HepG2 (cell line): ENCODE data around the gene AHNAK. TPM values are rescaled to one million over a fixed set of nuclear protein-coding genes. Genes with fewer than 3 reads are reported as not detected.

Experiments
- ATAC-seq: fragments of 200-7000 bp; cut with Tn5 transposase; 3 replicates; pipeline ENCODE4 v1.9.1; 2020; ENCODE audit warnings: mild to moderate bottlenecking, moderate library complexity
- BruUV-seq: library from RNA; stranded (reverse); fragments of 400-500 nt; replicated peaks from 2 replicates; lab custom pipeline; 2021; lab: Mats Ljungman, UMichigan
- CTCF ChIA-PET: fragments of 300-600 bp; formaldehyde crosslinking; extraction: SDS; loops from one replicate; lab custom pipeline; 2021; ENCODE audit warnings: low total read pairs, inconsistent platforms, low intra/inter-chr PET ratio; lab: Yijun Ruan, JAX
- POLR2A ChIA-PET: fragments of 350-600 bp; sonication (Branson Sonifier 250); formaldehyde crosslinking; loops from one replicate; lab custom pipeline; 2020; ENCODE audit warnings: antibody characterized with exemption, inconsistent platforms; lab: Yijun Ruan, JAX
- DNase-seq: peaks from one replicate; pipeline ENCODE4 v3.0.0-alpha.2; 2015; ENCODE audit warnings: low spot score
- FAIRE-seq: peaks from 3 replicates; lab custom pipeline; 2011; peaks lifted over from hg19 to GRCh38; lab: Jason Lieb, UNC
- H2AFZ ChIP-seq: one replicate; pipeline ENCODE4 v1.6.1; 2011; ENCODE audit warnings: low read length, inconsistent platforms
- H3K27ac ChIP-seq: fragments of 300-600 bp; 3 replicates; pipeline ENCODE4 v1.8.0; 2011; ENCODE audit warnings: mixed run types, mild to moderate bottlenecking, mixed read lengths, low read length, inconsistent platforms; ENCODE audit not compliant: insufficient read depth; ENCODE audit errors: extremely low read length
- H3K27me3 ChIP-seq, 2 experiments: fragments of 200-600 bp in 1 of 2; 2 replicates in 1 of 2; 3 replicates in 1 of 2; pipeline versions ENCODE4 v1.6.0 to v1.8.0; 2011; ENCODE audit warnings: low read length in 2 of 2, mild to moderate bottlenecking in 2 of 2, moderate library complexity in 2 of 2, inconsistent platforms in 1 of 2; ENCODE audit not compliant: insufficient read depth in 2 of 2, control insufficient read depth in 1 of 2
- H3K36me3 ChIP-seq, 2 experiments: fragments of 200-600 bp in 1 of 2; replicated peaks in 1 of 2; 2 replicates in 1 of 2; 3 replicates in 1 of 2; pipeline versions ENCODE4 v1.5.1 to v1.8.0; 2011; ENCODE audit warnings: low read length in 2 of 2, inconsistent platforms in 1 of 2; ENCODE audit not compliant: insufficient read depth in 2 of 2, control insufficient read depth in 1 of 2
- H3K4me1 ChIP-seq: 2 replicates; pipeline ENCODE4 v1.5.1; 2012; ENCODE audit warnings: low read length, inconsistent platforms; ENCODE audit not compliant: insufficient read depth
- H3K4me2 ChIP-seq: 2 replicates; pipeline ENCODE4 v1.6.0; 2011; ENCODE audit warnings: low read depth, low read length, inconsistent platforms
- H3K4me3 ChIP-seq, 3 experiments: fragments of 200-600 bp in 1 of 3; sonication (generic), shearing (Covaris generic) in 1 of 3; replicated peaks in 1 of 3; 2 replicates each; pipeline ENCODE4 v1.5.1; 2011 to 2016; ENCODE audit warnings: low read length in 3 of 3, inconsistent platforms in 2 of 3, low read depth in 2 of 3, mild to moderate bottlenecking in 2 of 3, control low read depth in 1 of 3, mixed read lengths in 1 of 3; ENCODE audit not compliant: insufficient read depth in 1 of 3
- H3K79me2 ChIP-seq: one replicate; pipeline ENCODE4 v1.6.1; 2011; ENCODE audit warnings: low read length, inconsistent platforms; ENCODE audit not compliant: insufficient read depth
- H3K9ac ChIP-seq: 2 replicates; pipeline ENCODE4 v1.6.0; 2011; ENCODE audit warnings: mild to moderate bottlenecking, low read depth, low read length, inconsistent platforms; ENCODE audit not compliant: insufficient read depth
- H3K9me3 ChIP-seq: 2 replicates; pipeline ENCODE4 v1.5.1; 2012; ENCODE audit warnings: mild to moderate bottlenecking, low read length
- H4K20me1 ChIP-seq: 2 replicates; pipeline ENCODE4 v1.6.0; 2011; ENCODE audit warnings: inconsistent platforms, mild to moderate bottlenecking, low read length, moderate library complexity; ENCODE audit not compliant: insufficient read depth
- BCL3 ChIP-seq: sonication (generic); formaldehyde crosslinking; IDR thresholded peaks from 2 replicates; pipeline ENCODE4 v1.5.1; 2020; ENCODE audit warnings: mild to moderate bottlenecking, missing genetic modification reagents, moderate library complexity
- CENPX ChIP-seq: sonication (generic); formaldehyde crosslinking; IDR thresholded peaks from 2 replicates; pipeline ENCODE4 v1.9.0; 2021; ENCODE audit warnings: mild to moderate bottlenecking, missing genetic modification reagents, moderate library complexity
- GPN1 ChIP-seq: sonication (generic); formaldehyde crosslinking; IDR thresholded peaks from 2 replicates; pipeline ENCODE4 v1.5.1; 2020; ENCODE audit warnings: missing genetic modification reagents, borderline replicate concordance
- HDAC1 ChIP-seq: sonication (generic); formaldehyde crosslinking; IDR thresholded peaks from 2 replicates; pipeline ENCODE4 v1.5.1; 2020; ENCODE audit warnings: mild to moderate bottlenecking, missing genetic modification reagents
- NR2C2 ChIP-seq: sonication (generic); formaldehyde crosslinking; IDR thresholded peaks from 2 replicates; pipeline ENCODE4 v1.4.0; 2020; ENCODE audit warnings: missing genetic modification reagents, mild to moderate bottlenecking, moderate library complexity, borderline replicate concordance
- NR2F1 ChIP-seq, 2 experiments: fragments of 450-650 bp in 1 of 2; formaldehyde crosslinking in 1 of 2; IDR thresholded peaks; 2 replicates each; pipeline versions ENCODE4 v1.5.0 to v1.6.1; 2016 to 2020; ENCODE audit warnings: mild to moderate bottlenecking in 1 of 2, missing compliant biosample characterization in 1 of 2, missing genetic modification reagents in 1 of 2, moderate library complexity in 1 of 2
- SMAD1 ChIP-seq: sonication (generic); formaldehyde crosslinking; IDR thresholded peaks from 2 replicates; pipeline ENCODE4 v1.4.0; 2020; ENCODE audit warnings: missing genetic modification reagents, low read depth, mild to moderate bottlenecking, borderline replicate concordance
- TSC22D2 ChIP-seq: sonication (generic); formaldehyde crosslinking; IDR thresholded peaks from 2 replicates; pipeline ENCODE4 v1.5.1; 2020; ENCODE audit warnings: missing genetic modification reagents, mild to moderate bottlenecking, borderline replicate concordance
- ZNF572 ChIP-seq: sonication (generic); formaldehyde crosslinking; IDR thresholded peaks from 2 replicates; pipeline ENCODE4 v1.5.1; 2020; ENCODE audit warnings: mild to moderate bottlenecking, missing genetic modification reagents
- ZNF577 ChIP-seq: sonication (generic); formaldehyde crosslinking; IDR thresholded peaks from 2 replicates; pipeline ENCODE4 v1.4.0; 2020; ENCODE audit warnings: mild to moderate bottlenecking, low read depth, missing genetic modification reagents, borderline replicate concordance
- ZNF629 ChIP-seq: sonication (generic); formaldehyde crosslinking; conservative IDR thresholded peaks from 2 replicates; pipeline ENCODE4 v1.5.0; 2020; ENCODE audit warnings: missing genetic modification reagents
- ZNF703 ChIP-seq: sonication (generic); formaldehyde crosslinking; IDR thresholded peaks from 2 replicates; pipeline ENCODE4 v1.5.1; 2020; ENCODE audit warnings: missing genetic modification reagents, mild to moderate bottlenecking, moderate library complexity, borderline replicate concordance
- ZNF75D ChIP-seq: sonication (generic); formaldehyde crosslinking; IDR thresholded peaks from 2 replicates; pipeline ENCODE4 v1.8.1; 2023; ENCODE audit warnings: missing genetic modification reagents, mild to moderate bottlenecking, borderline replicate concordance
- WGBS: methylation state at CpG from one replicate; pipeline ENCODE4 v1.1.6; 2017; ENCODE audit warnings: low lambda C conversion rate; 5-methylcytosine and 5-hydroxymethylcytosine counted together
- in situ Hi-C: cut with HindIII; loops from 2 replicates; pipeline ENCODE4 v1.10.0; 2017; ENCODE audit warnings: low pct_unique_long_range_greater_than_20kb; ENCODE audit not compliant: extremely low pct_ligation_motif_present
- intact Hi-C: fragments of 100-400 bp; cut with micrococcal nuclease; formaldehyde crosslinking; loops from one replicate; pipeline ENCODE4 v1.10.0; 2022; ENCODE audit not compliant: unreplicated experiment
- polyA plus RNA-seq, 8 experiments: library from polyadenylated mRNA; depleted of rRNA in 3 of 8; stranded (reverse) in 7 of 8; unstranded in 1 of 8; fragments of >200 nt; fragmentation: Illumina TruSeq in 4 of 8; extraction: Trizol in 4 of 8; gene quantifications; 2 replicates each; pipeline versions ENCODE4 v1.2.1 to v1.2.3, GENCODE V29; 2011 to 2016; ENCODE audit warnings: low read depth in 4 of 8, missing spikeins in 1 of 8, mixed read lengths in 1 of 8; ENCODE audit not compliant: insufficient read depth in 1 of 8
- total RNA-seq, 5 experiments: library from RNA; depleted of rRNA; stranded (reverse); fragments of >200 nt; fragmentation: Illumina TruSeq; extraction: Trizol; gene quantifications; 2 replicates each; pipeline ENCODE4 v1.2.3, GENCODE V29; 2016; ENCODE audit warnings: low read depth in 1 of 5

The AHNAK gene
- total and polyA plus RNA-seq, 2 of the 13 experiments (the other 11 are each of a cell fraction or from before 2014, with no cell fraction given), result 23.4 to 25.0 TPM

DNA sequence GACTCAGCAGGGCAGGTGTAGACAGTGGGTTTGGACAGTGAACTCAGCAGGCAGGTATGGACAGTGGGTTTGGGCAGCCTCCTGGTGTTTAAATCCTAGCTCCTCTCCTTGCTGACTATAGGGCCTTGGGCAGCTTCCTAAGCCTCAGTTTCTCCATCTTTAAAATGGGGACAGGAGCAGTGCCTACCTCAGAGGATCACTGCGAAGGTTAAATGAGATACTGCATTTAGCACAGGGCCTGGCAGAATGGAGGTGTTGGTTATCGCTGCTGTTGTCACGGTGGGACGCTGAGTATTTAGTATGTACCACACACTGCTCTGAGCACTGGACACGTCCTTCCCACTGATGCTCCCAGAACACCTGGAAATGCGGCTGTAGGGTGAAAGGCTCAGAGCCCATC, 142.2 kb downstream of the AHNAK start:
- Histone ChIP-seq H3K4me3 (no peak overlapping the region), H3K9me3 (no peaks in the 10 kb centered on the region), H4K20me1 (no peaks in the 10 kb centered on the region), H3K27ac (no peak overlapping the region), H3K36me3 (no peaks in the 10 kb centered on the region), H3K79me2 (no peaks in the 10 kb centered on the region), H3K4me2 (no peak overlapping the region), H3K27me3 (peaks cover 5 to 39% of the 10 kb centered on the region in 2 experiments; a peak in 4 of 5 replicates), H2AFZ (no peak overlapping the region), H3K9ac (no peak overlapping the region), H3K4me1 (peaks cover 31% of the 10 kb centered on the region)
- ATAC-seq (no peak), FAIRE-seq (no peak), DNase-seq (no peak)
- no TSS peak for BruUV-seq
- intact Hi-C loops (no loop called here), in situ Hi-C loops (no loop called here)
- ChIA-PET CTCF (no interaction called here), POLR2A (no interaction called here)
- WGBS, result 70% methylated on average over 6 of the region's 6 CpGs
- no peak for TF ChIP-seq ZNF703 (CRISPR knock-in tag)
- TF ChIP-seq ZNF572 (CRISPR knock-in tag), result no peak
- TF ChIP-seq ZNF629 (CRISPR knock-in tag), result peak; percentile 61
- TF ChIP-seq GPN1, result no peak

GRCh38 chr11:62402960-62403730, 143.5 kb downstream of the AHNAK start:
- no peak overlapping the region for H3K4me3 ChIP-seq
- H3K4me1 ChIP-seq, result peaks cover 44% of the 10 kb centered on the region
- H3K36me3 ChIP-seq, result no peaks in the 10 kb centered on the region
- TF ChIP-seq CENPX (CRISPR knock-in tag), result no peak
- TF ChIP-seq NR2F1 (CRISPR knock-in tag; IDR thresholded peaks at IDR 0.05), result no peak
- no peak for TF ChIP-seq HDAC1 (CRISPR knock-in tag)
- no peak for TF ChIP-seq ZNF75D
- no peak for TF ChIP-seq SMAD1 (CRISPR knock-in tag)
- TF ChIP-seq BCL3, result no peak
- no peak for TF ChIP-seq ZNF577 (CRISPR knock-in tag)
- no peak for TF ChIP-seq TSC22D2 (CRISPR knock-in tag)
- no peak for TF ChIP-seq NR2C2
- no peaks in the 10 kb centered on the region for H4K20me1 ChIP-seq
- H3K79me2 ChIP-seq, result no peaks in the 10 kb centered on the region
- CTCF ChIA-PET, result no interaction called here
- ATAC-seq (no peak), FAIRE-seq (no peak), DNase-seq (no peak)
- peaks cover 5 to 43% of the 10 kb centered on the region in 2 experiments; a peak in 4 of 5 replicates for H3K27me3 ChIP-seq
- no peak overlapping the region for H2AFZ ChIP-seq
- no peak overlapping the region for H3K27ac ChIP-seq
- POLR2A ChIA-PET, result interaction anchor here (1.3 kb wide), 1 partner anchor 324 kb away, joined by 3 read pairs; no protein-coding TSS in a partner anchor
- no TSS peak for BruUV-seq
- in situ Hi-C loops, result no loop called here
- no peak overlapping the region for H3K9ac ChIP-seq
- intact Hi-C loops, result no loop called here
- 45% methylated on average over 12 of the region's 12 CpGs for WGBS
- no peak overlapping the region for H3K4me2 ChIP-seq
- no peaks in the 10 kb centered on the region for H3K9me3 ChIP-seq
